GM23338 (cell line): ENCODE results near the gene DENND2A. TPM values are rescaled to one million over a fixed set of nuclear protein-coding genes. Genes with fewer than 3 reads are reported as not detected.

Source experiments
- CTCF ChIP-seq, 2 experiments: fragments of 200-600 bp in 1 of 2; sonication (generic) in 1 of 2; conservative IDR thresholded peaks; 2 replicates each; pipeline versions ENCODE4 v1.5.1 to v1.6.1; 2016 to 2017; ENCODE audit warnings: antibody characterized with exemption in 2 of 2, low read depth in 2 of 2, mild to moderate bottlenecking in 2 of 2, moderate library complexity in 1 of 2
- EZH2 ChIP-seq: fragments of 200-600 bp; sonication (generic); IDR thresholded peaks from one replicate; pipeline ENCODE4 v1.8.0; 2017; ENCODE audit warnings: antibody characterized with exemption, mild to moderate bottlenecking, low read depth; ENCODE audit not compliant: unreplicated experiment
- JUNB ChIP-seq: IDR thresholded peaks from one replicate; pipeline ENCODE4 v1.6.1; 2016; ENCODE audit warnings: antibody characterized with exemption; ENCODE audit not compliant: unreplicated experiment
- POLR2AphosphoS5 ChIP-seq: IDR thresholded peaks from 2 replicates; pipeline ENCODE4 v1.6.1; 2016; ENCODE audit warnings: antibody characterized with exemption, low read depth
- STAT1 ChIP-seq: IDR thresholded peaks from one replicate; pipeline ENCODE4 v1.6.1; 2016; ENCODE audit warnings: antibody characterized with exemption; ENCODE audit not compliant: unreplicated experiment
- ZNF114 ChIP-seq: fragments of 250-450 bp; sonication (Bioruptor Pico); IDR thresholded peaks from 2 replicates; pipeline ENCODE4 v1.5.0; 2020; ENCODE audit warnings: mild to moderate bottlenecking, moderate library complexity
- ZNF331 ChIP-seq: fragments of 250-450 bp; sonication (Bioruptor Pico); IDR thresholded peaks from 2 replicates; pipeline ENCODE4 v1.5.0; 2020; ENCODE audit warnings: low read depth, mild to moderate bottlenecking, moderate library complexity
- polyA plus RNA-seq: library from polyadenylated mRNA; unstranded; fragments of >200 nt; fragmentation: Nextera tagmentation; extraction: Ambion mirVana; gene quantifications from 2 replicates; pipeline ENCODE4 v1.2.1, GENCODE V29; 2016
- total RNA-seq: library from RNA; depleted of rRNA; stranded (reverse); fragments of >200 nt; shearing (Covaris generic); gene quantifications from 2 replicates; pipeline ENCODE4 v1.2.3, GENCODE V29; 2014
- TF ChIP-seq, protein P1 (sequence below): fragments of 250-450 bp; sonication (Bioruptor Pico); IDR thresholded peaks from 2 replicates; pipeline ENCODE4 v1.5.0; 2020; ENCODE audit warnings: mild to moderate bottlenecking, moderate library complexity

The DENND2A gene
- total and polyA plus RNA-seq, 2 experiments from 2014 or later: 1.7 to 5.6 TPM

DNA sequence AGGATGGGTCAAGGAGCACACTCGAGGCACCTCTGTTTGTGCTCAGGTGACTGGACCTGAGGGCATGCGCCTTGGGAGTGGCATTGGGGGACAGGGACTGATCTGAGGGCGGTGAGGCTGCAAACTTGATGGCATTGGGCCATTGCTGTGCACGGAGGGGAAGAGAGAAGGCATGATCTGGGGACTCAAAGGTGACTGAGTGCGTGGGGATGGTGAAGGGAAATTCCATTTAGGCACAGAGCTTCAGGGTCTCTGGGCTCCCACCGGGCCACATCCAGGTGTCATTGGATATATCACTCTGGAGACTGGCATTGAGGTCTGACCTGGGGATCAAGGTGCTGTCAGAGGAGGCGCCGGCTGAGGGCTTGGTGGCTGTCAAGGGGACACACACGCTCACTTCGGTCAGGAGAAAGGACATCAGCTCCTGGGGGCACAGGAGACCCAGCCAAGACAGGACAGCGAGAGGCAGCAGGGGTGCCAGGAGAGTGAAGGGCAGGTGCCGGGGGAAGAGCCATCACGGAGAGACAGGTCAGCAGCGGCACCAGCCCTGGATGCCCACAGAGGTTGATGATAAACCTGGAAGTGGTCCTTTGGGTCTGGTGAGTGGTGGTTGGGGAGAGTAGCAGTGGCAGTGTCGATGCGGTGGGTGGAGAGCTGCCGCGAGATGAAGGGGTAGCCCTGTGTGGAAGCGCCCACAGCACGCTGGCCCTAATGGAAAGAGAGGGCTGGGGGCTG lies 37.6 kb upstream of the DENND2A start (continued):
- TF ChIP-seq, protein P1, sequence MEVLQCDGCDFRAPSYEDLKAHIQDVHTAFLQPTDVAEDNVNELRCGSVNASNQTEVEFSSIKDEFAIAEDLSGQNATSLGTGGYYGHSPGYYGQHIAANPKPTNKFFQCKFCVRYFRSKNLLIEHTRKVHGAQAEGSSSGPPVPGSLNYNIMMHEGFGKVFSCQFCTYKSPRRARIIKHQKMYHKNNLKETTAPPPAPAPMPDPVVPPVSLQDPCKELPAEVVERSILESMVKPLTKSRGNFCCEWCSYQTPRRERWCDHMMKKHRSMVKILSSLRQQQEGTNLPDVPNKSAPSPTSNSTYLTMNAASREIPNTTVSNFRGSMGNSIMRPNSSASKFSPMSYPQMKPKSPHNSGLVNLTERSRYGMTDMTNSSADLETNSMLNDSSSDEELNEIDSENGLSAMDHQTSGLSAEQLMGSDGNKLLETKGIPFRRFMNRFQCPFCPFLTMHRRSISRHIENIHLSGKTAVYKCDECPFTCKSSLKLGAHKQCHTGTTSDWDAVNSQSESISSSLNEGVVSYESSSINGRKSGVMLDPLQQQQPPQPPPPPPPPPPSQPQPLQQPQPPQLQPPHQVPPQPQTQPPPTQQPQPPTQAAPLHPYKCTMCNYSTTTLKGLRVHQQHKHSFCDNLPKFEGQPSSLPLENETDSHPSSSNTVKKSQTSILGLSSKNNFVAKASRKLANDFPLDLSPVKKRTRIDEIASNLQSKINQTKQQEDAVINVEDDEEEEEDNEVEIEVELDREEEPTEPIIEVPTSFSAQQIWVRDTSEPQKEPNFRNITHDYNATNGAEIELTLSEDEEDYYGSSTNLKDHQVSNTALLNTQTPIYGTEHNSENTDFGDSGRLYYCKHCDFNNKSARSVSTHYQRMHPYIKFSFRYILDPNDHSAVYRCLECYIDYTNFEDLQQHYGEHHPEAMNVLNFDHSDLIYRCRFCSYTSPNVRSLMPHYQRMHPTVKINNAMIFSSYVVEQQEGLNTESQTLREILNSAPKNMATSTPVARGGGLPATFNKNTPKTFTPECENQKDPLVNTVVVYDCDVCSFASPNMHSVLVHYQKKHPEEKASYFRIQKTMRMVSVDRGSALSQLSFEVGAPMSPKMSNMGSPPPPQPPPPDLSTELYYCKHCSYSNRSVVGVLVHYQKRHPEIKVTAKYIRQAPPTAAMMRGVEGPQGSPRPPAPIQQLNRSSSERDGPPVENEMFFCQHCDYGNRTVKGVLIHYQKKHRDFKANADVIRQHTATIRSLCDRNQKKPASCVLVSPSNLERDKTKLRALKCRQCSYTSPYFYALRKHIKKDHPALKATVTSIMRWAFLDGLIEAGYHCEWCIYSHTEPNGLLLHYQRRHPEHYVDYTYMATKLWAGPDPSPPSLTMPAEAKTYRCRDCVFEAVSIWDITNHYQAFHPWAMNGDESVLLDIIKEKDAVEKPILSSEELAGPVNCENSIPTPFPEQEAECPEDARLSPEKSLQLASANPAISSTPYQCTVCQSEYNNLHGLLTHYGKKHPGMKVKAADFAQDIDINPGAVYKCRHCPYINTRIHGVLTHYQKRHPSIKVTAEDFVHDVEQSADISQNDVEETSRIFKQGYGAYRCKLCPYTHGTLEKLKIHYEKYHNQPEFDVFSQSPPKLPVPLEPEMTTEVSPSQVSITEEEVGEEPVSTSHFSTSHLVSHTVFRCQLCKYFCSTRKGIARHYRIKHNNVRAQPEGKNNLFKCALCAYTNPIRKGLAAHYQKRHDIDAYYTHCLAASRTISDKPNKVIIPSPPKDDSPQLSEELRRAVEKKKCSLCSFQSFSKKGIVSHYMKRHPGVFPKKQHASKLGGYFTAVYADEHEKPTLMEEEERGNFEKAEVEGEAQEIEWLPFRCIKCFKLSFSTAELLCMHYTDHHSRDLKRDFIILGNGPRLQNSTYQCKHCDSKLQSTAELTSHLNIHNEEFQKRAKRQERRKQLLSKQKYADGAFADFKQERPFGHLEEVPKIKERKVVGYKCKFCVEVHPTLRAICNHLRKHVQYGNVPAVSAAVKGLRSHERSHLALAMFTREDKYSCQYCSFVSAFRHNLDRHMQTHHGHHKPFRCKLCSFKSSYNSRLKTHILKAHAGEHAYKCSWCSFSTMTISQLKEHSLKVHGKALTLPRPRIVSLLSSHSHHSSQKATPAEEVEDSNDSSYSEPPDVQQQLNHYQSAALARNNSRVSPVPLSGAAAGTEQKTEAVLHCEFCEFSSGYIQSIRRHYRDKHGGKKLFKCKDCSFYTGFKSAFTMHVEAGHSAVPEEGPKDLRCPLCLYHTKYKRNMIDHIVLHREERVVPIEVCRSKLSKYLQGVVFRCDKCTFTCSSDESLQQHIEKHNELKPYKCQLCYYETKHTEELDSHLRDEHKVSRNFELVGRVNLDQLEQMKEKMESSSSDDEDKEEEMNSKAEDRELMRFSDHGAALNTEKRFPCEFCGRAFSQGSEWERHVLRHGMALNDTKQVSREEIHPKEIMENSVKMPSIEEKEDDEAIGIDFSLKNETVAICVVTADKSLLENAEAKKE (CRISPR knock-in tag): no peak
- no peak for TF ChIP-seq EZH2
- TF ChIP-seq STAT1: no peak
- TF ChIP-seq ZNF114 (CRISPR knock-in tag): no peak
- TF ChIP-seq CTCF (conservative IDR thresholded peaks at IDR 0.05; ENCODE audit: low read depth in 2 of 2): no peak
- TF ChIP-seq ZNF331: no peak
- TF ChIP-seq POLR2AphosphoS5: no peak
- TF ChIP-seq JUNB: no peak
